ENCODE measurements around the gene PROK1.

- TF ChIP-seq CTCF (IDR thresholded peaks at IDR 0.05), result no peak
- TF ChIP-seq POLR2A (IDR thresholded peaks at IDR 0.05), result no peak
Observed at GRCh38 chr1:110438893-110439292, 12.1 kb upstream of the PROK1 start.
